GM23248 (cell line): Measurements from ENCODE around the gene PTPRK.

Experiments
- EZH2 ChIP-seq: fragments of 200-600 bp; sonication (generic); IDR thresholded peaks from 2 replicates; pipeline ENCODE4 v1.6.1; 2018; ENCODE audit warnings: antibody characterized with exemption, mild to moderate bottlenecking; ENCODE audit not compliant: insufficient read depth, poor library complexity, severe bottlenecking
- EZH2phosphoT487 ChIP-seq: fragments of 200-600 bp; sonication (generic); IDR thresholded peaks from 2 replicates; pipeline ENCODE4 v1.6.1; 2018; ENCODE audit warnings: antibody characterized with exemption, moderate library complexity, mild to moderate bottlenecking, low read depth; ENCODE audit not compliant: insufficient read depth

DNA sequence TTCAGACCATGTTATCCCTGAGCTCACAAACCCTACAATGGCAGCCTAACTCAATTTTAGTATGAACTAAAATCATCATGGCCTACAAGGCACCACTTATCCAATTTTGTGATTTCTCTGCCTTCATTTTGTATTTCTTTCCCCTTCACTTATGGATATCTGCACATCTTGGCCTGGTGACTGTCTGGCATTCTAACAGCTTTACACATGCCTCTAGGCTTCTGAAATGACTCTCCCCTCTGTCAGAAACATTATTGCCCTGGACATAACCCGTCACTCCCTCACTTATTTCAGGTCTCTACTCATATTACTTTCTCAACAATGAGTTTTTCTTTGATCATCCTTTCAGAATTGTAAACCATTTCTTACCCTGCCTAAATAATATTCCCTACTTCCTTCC, 530.3 kb downstream of the PTPRK start:
- no peak for TF ChIP-seq EZH2
- no peak for TF ChIP-seq EZH2phosphoT487
